ENCODE results near the gene MYO1F. TPM values are rescaled to one million over a fixed set of nuclear protein-coding genes. Genes with fewer than 3 reads are reported as not detected.

The MYO1F gene
- total RNA-seq, 4 donors from 2014 or later = 5.1 to 21.5 (median 6.0) TPM

- no peaks in the 10 kb centered on the region for H3K27me3 ChIP-seq
- intact Hi-C loops (cut with DNase I) = no loop called here
- WGBS, 2 donors = 76 to 80% methylated on average over 17 to 22 of the region's 22 CpGs
- H3K9me3 ChIP-seq = no peaks in the 10 kb centered on the region
- no peaks in the 10 kb centered on the region for H3K4me1 ChIP-seq
- H3K36me3 ChIP-seq = no peaks in the 10 kb centered on the region
- no peak for DNase-seq
- H3K4me3 ChIP-seq (replicated peaks in 1 of 3) = no peak overlapping the region
- no peak for TF ChIP-seq CTCF (IDR thresholded peaks at IDR 0.05)
- TF ChIP-seq POLR2A (IDR thresholded peaks at IDR 0.05) = no peak
- H3K27ac ChIP-seq = no peak overlapping the region
These were observed 41.0 kb downstream of the MYO1F start for GRCh38 chr19:8536282-8536681.

GRCh38 chr19:8532225-8532624 lies 45.0 kb downstream of the MYO1F start:
- Histone ChIP-seq H3K36me3 (no peaks in the 10 kb centered on the region), H3K27ac (no peak overlapping the region), H3K9me3 (no peaks in the 10 kb centered on the region), H3K27me3 (no peaks in the 10 kb centered on the region), H3K4me1 (peaks cover 0 to 19% of the 10 kb centered on the region in 2 donors), H3K4me3 (replicated peaks in 1 of 3) (no peak overlapping the region)
- intact Hi-C loops (cut with DNase I) = no loop called here
- TF ChIP-seq POLR2A (IDR thresholded peaks at IDR 0.05) (no peak), CTCF (IDR thresholded peaks at IDR 0.05) (no peak)
- WGBS, 2 donors = 76 to 86% methylated on average over 2 of the region's 2 CpGs
- no peak for DNase-seq

- no peak overlapping the region for H3K27ac ChIP-seq
- no peaks in the 10 kb centered on the region for H3K27me3 ChIP-seq
- no peak for DNase-seq
- H3K9me3 ChIP-seq = no peaks in the 10 kb centered on the region
- H3K36me3 ChIP-seq = no peaks in the 10 kb centered on the region
- H3K4me1 ChIP-seq = peaks cover 4 to 25% of the 10 kb centered on the region in 2 donors
- no peak overlapping the region for H3K4me3 ChIP-seq (replicated peaks in 1 of 3)
- intact Hi-C loops (cut with DNase I) = no loop called here
- 88 to 93% methylated on average over 7 of the region's 7 CpGs for WGBS, 2 donors
- TF ChIP-seq CTCF (IDR thresholded peaks at IDR 0.05) (no peak), POLR2A (IDR thresholded peaks at IDR 0.05) (no peak)
These were observed 45.8 kb downstream of the MYO1F start for GRCh38 chr19:8531470-8531869.

GRCh38 chr19:8530061-8530679 lies 47.1 kb downstream of the MYO1F start:
- 91 to 92% methylated on average over 34 to 35 of the region's 35 CpGs for WGBS, 2 donors
- H3K27me3 ChIP-seq = no peaks in the 10 kb centered on the region
- no peaks in the 10 kb centered on the region for H3K36me3 ChIP-seq

More at GRCh38 chr19:8530061-8530679, 47.1 kb downstream of the MYO1F start:
- no peak for TF ChIP-seq POLR2A (IDR thresholded peaks at IDR 0.05)
- no peak for TF ChIP-seq CTCF (IDR thresholded peaks at IDR 0.05)
- Histone ChIP-seq H3K9me3 (no peaks in the 10 kb centered on the region), H3K4me1 (peaks cover 6 to 25% of the 10 kb centered on the region in 2 donors), H3K27ac (no peak overlapping the region), H3K4me3 (replicated peaks in 1 of 3) (no peak overlapping the region)
- no peak for DNase-seq
- intact Hi-C loops (cut with DNase I) = no loop called here
